GM12874 (cell line): Measurements from ENCODE around the gene NLRP1.

ENCODE experiments used
- CTCF ChIP-seq: IDR thresholded peaks from 2 replicates; pipeline ENCODE4 v1.5.1; 2011; ENCODE audit warnings: low read depth, mild to moderate bottlenecking, control low read depth, low read length, moderate library complexity; ENCODE audit not compliant: insufficient read depth

Gene NLRP1

GRCh38 chr17:5580969-5581368 lies 3.3 kb downstream of the NLRP1 start:
- TF ChIP-seq CTCF = no peak

- TF ChIP-seq CTCF = no peak
Observed at GRCh38 chr17:5580367-5580766, 3.9 kb downstream of the NLRP1 start.

GRCh38 chr17:5571281-5571680 lies 13.0 kb downstream of the NLRP1 start:
- TF ChIP-seq CTCF = no peak

GRCh38 chr17:5565808-5566207 lies 18.5 kb downstream of the NLRP1 start:
- TF ChIP-seq CTCF = no peak

GRCh38 chr17:5563456-5563855 lies 20.9 kb downstream of the NLRP1 start:
- no peak for TF ChIP-seq CTCF

GRCh38 chr17:5562661-5563360 lies 21.5 kb downstream of the NLRP1 start:
- no peak for TF ChIP-seq CTCF

GRCh38 chr17:5561736-5562571 lies 22.4 kb downstream of the NLRP1 start:
- no peak for TF ChIP-seq CTCF
